ENCODE data around the gene OSBPL1A. TPM values are rescaled to one million over a fixed set of nuclear protein-coding genes. Genes with fewer than 3 reads are reported as not detected.

OSBPL1A gene
- total and polyA plus RNA-seq, 2 of the 8 experiments (the other 6 are each of a cell fraction or from before 2014, with no cell fraction given), result 53.2 to 74.9 TPM

DNA sequence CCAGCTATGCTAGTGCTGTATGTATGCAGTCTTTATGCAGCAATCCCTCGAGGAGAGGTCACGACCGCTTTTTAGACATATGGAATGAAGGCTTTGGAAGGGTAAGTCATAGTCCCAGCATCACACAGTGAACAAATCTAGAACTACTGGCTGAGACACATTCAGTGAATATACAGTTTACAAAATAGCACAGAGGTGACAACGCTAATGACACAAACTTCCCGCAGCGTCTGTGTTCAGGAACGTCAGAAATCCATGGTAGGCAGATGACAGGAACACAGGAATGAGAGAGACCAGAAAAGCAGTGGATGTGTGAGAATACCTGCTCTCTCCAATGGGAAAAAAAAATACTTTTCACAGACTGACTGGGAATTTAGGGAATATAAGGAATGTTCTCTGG is 229.1 kb downstream of the OSBPL1A start:
- Histone ChIP-seq H4K5ac (ENCODE audit: insufficient read length, low read depth, low read length) (no peak overlapping the region), H3K36me3 (ENCODE audit: control insufficient read depth in 2 of 4, insufficient read depth in 4 of 4, low read length in 3 of 4) (peaks cover 7 to 38% (median 21%) of the 10 kb centered on the region in 4 experiments), H2BK120ac (replicated peaks; ENCODE audit: low read depth, low read length) (no peak overlapping the region), H3K79me1 (ENCODE audit: low read depth, low read length) (no peaks in the 10 kb centered on the region), H3K23me2 (ENCODE audit: low read depth, low read length) (no peaks in the 10 kb centered on the region), H3K23ac (ENCODE audit: insufficient read length) (no peak overlapping the region), H4K8ac (ENCODE audit: extremely low read depth, insufficient read depth, low read length) (no peak overlapping the region), H2BK5ac (ENCODE audit: low read depth, low read length) (no peak overlapping the region; the same call in 1 of the 2 replicates), H3K4ac (replicated peaks; ENCODE audit: insufficient read length, low read depth, low read length) (no peak overlapping the region), H3K9me3 (ENCODE audit: insufficient read depth in 2 of 2, low read depth in 1 of 2, low read length in 1 of 2) (no peaks in the 10 kb centered on the region), H2BK15ac (ENCODE audit: low read length) (no peak overlapping the region), H3K27me3 (replicated peaks in 1 of 4; ENCODE audit: control insufficient read depth in 3 of 4, extremely low read depth in 1 of 4, insufficient read depth in 3 of 4, low read length in 3 of 4) (no peaks in the 10 kb centered on the region), H3K4me2 (ENCODE audit: insufficient read depth in 1 of 2, low read depth in 2 of 2, low read length in 2 of 2) (no peak overlapping the region), H2BK12ac (ENCODE audit: low read depth, low read length) (no peak overlapping the region), H2AK5ac (ENCODE audit: low read depth, low read length) (no peak overlapping the region), H3K9ac (replicated peaks in 1 of 4; ENCODE audit: extremely low read depth in 1 of 4, low read depth in 3 of 4, low read length in 3 of 4) (no peak overlapping the region), H3K56ac (replicated peaks; ENCODE audit: insufficient read length, low read depth, low read length) (no peak overlapping the region), H3K4me3 (ENCODE audit: extremely low read depth in 1 of 4, insufficient read depth in 2 of 4, low read depth in 3 of 4, low read length in 4 of 4) (no peak overlapping the region), H3K14ac (ENCODE audit: insufficient read length) (no peak overlapping the region), H2AFZ (ENCODE audit: low read length) (no peak overlapping the region), H4K20me1 (replicated peaks in 1 of 2; ENCODE audit: control insufficient read depth in 1 of 2, insufficient read depth in 2 of 2, low read length in 2 of 2) (peaks cover 0 to 3% of the 10 kb centered on the region in 2 experiments), H2BK20ac (ENCODE audit: low read length) (no peak overlapping the region), H3K18ac (ENCODE audit: extremely low read depth, low read length) (no peak overlapping the region), H4K91ac (replicated peaks; ENCODE audit: insufficient read length, low read length) (no peak overlapping the region), H3K27ac (ENCODE audit: low read depth, low read length) (no peak overlapping the region), H3K4me1 (replicated peaks in 1 of 4; ENCODE audit: control insufficient read depth in 3 of 4, insufficient read depth in 4 of 4, low read length in 3 of 4) (no peaks in the 10 kb centered on the region), H3K79me2 (ENCODE audit: control insufficient read depth in 1 of 2, insufficient read depth in 2 of 2, low read length in 2 of 2) (no peaks in the 10 kb centered on the region)
- POLR2A ChIA-PET (ENCODE audit: partially characterized antibody), result interaction anchor here (1.2 to 1.9 kb wide), 2 partner anchors 29 to 32 kb away, joined by 3 to 10 read pairs; partner anchors contain the start of gene CABYR
- no peak for DNase-seq (ENCODE audit: low read depth in 1 of 2, low spot score in 2 of 2)
- WGBS, 2 experiments (ENCODE audit: extremely low coverage in 1 of 2, insufficient coverage in 1 of 2, insufficient read length in 1 of 2, insufficient replicate concordance in 2 of 2, low coverage in 1 of 2, low lambda C conversion rate in 2 of 2, missing lambda C conversion rate in 1 of 2), result 90% methylated on average over 7 of the region's 7 CpGs; no CpG with 5 or more reads in 1 of the 2 experiments
- no peak for TF ChIP-seq SRF (IDR thresholded peaks at IDR 0.05; ENCODE audit: low read depth, low read length)
- CTCF ChIA-PET (ENCODE audit: partially characterized antibody), result interaction anchor here (1.2 kb wide), 1 partner anchor 8 kb away, joined by 4 read pairs; no protein-coding TSS in a partner anchor
- no peak for FAIRE-seq
